OCI-LY1 (cell line): ENCODE data around the gene LIFR.

Experiments
- H2AFZ ChIP-seq: fragments of 200-600 bp; sonication (generic), shearing (Covaris generic); 2 replicates; pipeline ENCODE4 v1.6.0; 2014; ENCODE audit warnings: antibody characterized with exemption, mild to moderate bottlenecking, low read length
- H3F3A ChIP-seq: fragments of 200-600 bp; sonication (generic), shearing (Covaris generic); 2 replicates; pipeline ENCODE4 v1.6.0; 2014; ENCODE audit warnings: mild to moderate bottlenecking, antibody characterized with exemption, low read length, moderate library complexity; ENCODE audit not compliant: insufficient read depth
- H3K27ac ChIP-seq: fragments of 200-600 bp; sonication (generic); 2 replicates; pipeline ENCODE4 v1.5.1; 2014; ENCODE audit warnings: low read length, mixed run types, mild to moderate bottlenecking, low read depth; ENCODE audit not compliant: poor library complexity, severe bottlenecking
- H3K27me3 ChIP-seq: fragments of 200-600 bp; sonication (generic); 2 replicates; pipeline ENCODE4 v1.6.0; 2014; ENCODE audit warnings: antibody characterized with exemption, mild to moderate bottlenecking, low read length, moderate library complexity; ENCODE audit not compliant: insufficient read depth
- H3K36me3 ChIP-seq: fragments of 200-600 bp; sonication (generic); 2 replicates; pipeline ENCODE4 v1.6.1; 2014; ENCODE audit warnings: mild to moderate bottlenecking, antibody characterized with exemption, low read length, moderate library complexity, mixed read lengths; ENCODE audit not compliant: insufficient read depth
- H3K4me1 ChIP-seq: fragments of 200-600 bp; sonication (generic); 2 replicates; pipeline ENCODE4 v1.5.1; 2014; ENCODE audit warnings: mild to moderate bottlenecking, low read length, moderate library complexity; ENCODE audit not compliant: insufficient read depth, severe bottlenecking
- H3K4me2 ChIP-seq: fragments of 200-600 bp; sonication (generic), shearing (Covaris generic); 2 replicates; pipeline ENCODE4 v1.6.1; 2014; ENCODE audit warnings: low read length
- H3K4me3 ChIP-seq: fragments of 200-600 bp; sonication (generic); 2 replicates; pipeline ENCODE4 v1.5.1; 2014; ENCODE audit warnings: low read length, low read depth, mild to moderate bottlenecking, mixed read lengths; ENCODE audit not compliant: poor library complexity, severe bottlenecking
- H3K79me2 ChIP-seq: fragments of 200-600 bp; shearing (Covaris generic); 2 replicates; pipeline ENCODE4 v1.6.1; 2016; ENCODE audit warnings: mixed run types, low read length, mixed read lengths; ENCODE audit not compliant: insufficient read depth
- H3K9ac ChIP-seq: fragments of 200-600 bp; sonication (generic), shearing (Covaris generic); 2 replicates; pipeline ENCODE4 v1.6.1; 2014; ENCODE audit warnings: mild to moderate bottlenecking, low read length, mixed read lengths
- H3K9me2 ChIP-seq: fragments of 200-600 bp; sonication (generic), shearing (Covaris generic); 2 replicates; pipeline ENCODE4 v1.6.1; 2014; ENCODE audit warnings: low read depth, mild to moderate bottlenecking, low read length, mixed read lengths
- H3K9me3 ChIP-seq: fragments of 200-600 bp; shearing (Covaris generic); 2 replicates; pipeline ENCODE4 v1.6.1; 2014; ENCODE audit warnings: low read length, mixed read lengths
- H4K20me1 ChIP-seq: fragments of 200-600 bp; sonication (generic), shearing (Covaris generic); 2 replicates; pipeline ENCODE4 v1.6.0; 2016; ENCODE audit warnings: mild to moderate bottlenecking, low read length; ENCODE audit not compliant: insufficient read depth
- CTCF ChIP-seq: fragments of 200-600 bp; sonication (generic), shearing (Covaris generic); IDR thresholded peaks from 2 replicates; pipeline ENCODE4 v1.5.1; 2017; ENCODE audit warnings: mild to moderate bottlenecking, antibody characterized with exemption, low read length, moderate library complexity, mixed read lengths
- EZH2 ChIP-seq: fragments of 200-600 bp; sonication (generic), shearing (Covaris generic); IDR thresholded peaks from 2 replicates; pipeline ENCODE4 v1.8.0; 2017; ENCODE audit warnings: borderline replicate concordance, mixed run types, mild to moderate bottlenecking, antibody characterized with exemption, low read length, moderate library complexity, mixed read lengths

The LIFR gene

GRCh38 chr5:38582293-38582974 is 26.0 kb upstream of the LIFR start:
- no peaks in the 10 kb centered on the region for H3F3A ChIP-seq
- H3K9me3 ChIP-seq = no peaks in the 10 kb centered on the region
- no peaks in the 10 kb centered on the region for H4K20me1 ChIP-seq
- H3K9ac ChIP-seq = no peak overlapping the region
- H3K79me2 ChIP-seq = no peaks in the 10 kb centered on the region
- no peaks in the 10 kb centered on the region for H3K4me1 ChIP-seq
- TF ChIP-seq CTCF = no peak
- no peak for TF ChIP-seq EZH2
- no peaks in the 10 kb centered on the region for H3K36me3 ChIP-seq
- H3K4me2 ChIP-seq = no peak overlapping the region
- H3K9me2 ChIP-seq = no peaks in the 10 kb centered on the region
- no peak overlapping the region for H3K27ac ChIP-seq
- no peaks in the 10 kb centered on the region for H3K27me3 ChIP-seq
- H3K4me3 ChIP-seq = no peak overlapping the region
- no peak overlapping the region for H2AFZ ChIP-seq

- Histone ChIP-seq H3K27me3 (no peaks in the 10 kb centered on the region), H3K4me2 (no peak overlapping the region), H3F3A (no peaks in the 10 kb centered on the region), H3K9ac (no peak overlapping the region), H2AFZ (no peak overlapping the region), H3K4me1 (no peaks in the 10 kb centered on the region), H3K27ac (no peak overlapping the region), H3K79me2 (no peaks in the 10 kb centered on the region), H4K20me1 (no peaks in the 10 kb centered on the region), H3K36me3 (no peaks in the 10 kb centered on the region), H3K4me3 (no peak overlapping the region), H3K9me2 (no peaks in the 10 kb centered on the region), H3K9me3 (no peaks in the 10 kb centered on the region)
- TF ChIP-seq EZH2 = no peak
- no peak for TF ChIP-seq CTCF
Measured at GRCh38 chr5:38581597-38581996, 25.2 kb upstream of the LIFR start.

GRCh38 chr5:38579105-38579504 is 22.7 kb upstream of the LIFR start:
- Histone ChIP-seq H3K4me2 (no peak overlapping the region), H3K4me3 (no peak overlapping the region), H3K36me3 (no peaks in the 10 kb centered on the region), H4K20me1 (no peaks in the 10 kb centered on the region), H2AFZ (no peak overlapping the region), H3K4me1 (no peaks in the 10 kb centered on the region), H3F3A (no peaks in the 10 kb centered on the region), H3K9ac (no peak overlapping the region), H3K27ac (no peak overlapping the region), H3K79me2 (no peaks in the 10 kb centered on the region), H3K9me2 (no peaks in the 10 kb centered on the region), H3K9me3 (no peaks in the 10 kb centered on the region), H3K27me3 (no peaks in the 10 kb centered on the region)
- TF ChIP-seq EZH2 (no peak), CTCF (no peak)
